Fibroblast of mammary gland (primary cell): ENCODE data around the gene NPHS1.
A peak's percentile ranks its signal among the peaks of the same experiment; 100 is the strongest.

Source experiments
- DNase-seq: peaks from one replicate; pipeline ENCODE4 v3.0.0-alpha.2; 2010; ENCODE audit warnings: low read depth
- H3K4me3 ChIP-seq: 2 replicates; pipeline ENCODE4 v1.5.1; 2011; ENCODE audit warnings: low read depth, mild to moderate bottlenecking, low read length, moderate library complexity; ENCODE audit not compliant: control insufficient read depth
- CTCF ChIP-seq: conservative IDR thresholded peaks from 2 replicates; pipeline ENCODE4 v1.5.1; 2011; ENCODE audit warnings: low read depth, low read length, inconsistent platforms; ENCODE audit not compliant: control insufficient read depth, insufficient read depth

NPHS1 gene

GRCh38 chr19:35872180-35872579 lies 19.9 kb upstream of the NPHS1 start:
- no peak for DNase-seq
- TF ChIP-seq CTCF: no peak
- no peak overlapping the region for H3K4me3 ChIP-seq

- no peak overlapping the region for H3K4me3 ChIP-seq
- DNase-seq: no peak
- no peak for TF ChIP-seq CTCF
These were observed 19.3 kb upstream of the NPHS1 start for GRCh38 chr19:35871611-35872010.

GRCh38 chr19:35870798-35871197 lies 18.5 kb upstream of the NPHS1 start:
- TF ChIP-seq CTCF: no peak
- no peak for DNase-seq
- no peak overlapping the region for H3K4me3 ChIP-seq

GRCh38 chr19:35870124-35870736 lies 17.9 kb upstream of the NPHS1 start:
- peak; percentile 12 for DNase-seq
- H3K4me3 ChIP-seq: peak overlapping the region; percentile 10

- no peak for TF ChIP-seq CTCF
- peak overlapping the region; percentile 10 for H3K4me3 ChIP-seq
- peak; percentile 54 for DNase-seq
These were observed 17.2 kb upstream of the NPHS1 start for GRCh38 chr19:35869327-35870123.

GRCh38 chr19:35868823-35869326 lies 16.6 kb upstream of the NPHS1 start:
- DNase-seq: no peak
- no peak overlapping the region for H3K4me3 ChIP-seq
- TF ChIP-seq CTCF: no peak

GRCh38 chr19:35868172-35868822 lies 16.0 kb upstream of the NPHS1 start, which contains the start of gene APLP1:
Gene APLP1, plus strand, starts transcription at chr19:35868574. Its CDS starts 63 bp downstream, at chr19:35868637.
- TF ChIP-seq CTCF: no peak
- H3K4me3 ChIP-seq: no peak within 1 kb of the TSS
- DNase-seq: no peak
